IMR-90 (cell line): ENCODE results near the gene NOTCH3. TPM values are rescaled to one million over a fixed set of nuclear protein-coding genes. Genes with fewer than 3 reads are reported as not detected.

Experiments used
- ATAC-seq: fragments of 200-7000 bp; cut with Tn5 transposase; 2 replicates; pipeline ENCODE4 v1.9.1; 2020; ENCODE audit warnings: low read depth, mild to moderate bottlenecking, moderate library complexity
- BruUV-seq: library from RNA; stranded (reverse); fragments of 400-500 nt; replicated peaks from 2 replicates; lab custom pipeline; 2021; lab: Mats Ljungman, UMichigan
- CTCF ChIA-PET: fragments of 300-600 bp; formaldehyde crosslinking; extraction: SDS; loops from one replicate; lab custom pipeline; 2021; ENCODE audit warnings: antibody characterized with exemption; lab: Yijun Ruan, JAX
- POLR2A ChIA-PET: fragments of 300-600 bp; sonication (Branson Sonifier 250); formaldehyde crosslinking; loops from one replicate; lab custom pipeline; 2022; ENCODE audit warnings: antibody characterized with exemption; ENCODE audit not compliant: unreplicated experiment; lab: Charles Lee
- DNase-seq: peaks from one replicate; pipeline ENCODE4 v3.0.0; 2013
- H2AFZ ChIP-seq: replicated peaks from 2 replicates; pipeline ENCODE3; 2013; ENCODE audit warnings: low read length, mild to moderate bottlenecking; ENCODE audit not compliant: poor library complexity
- H2AK5ac ChIP-seq: 2 replicates; pipeline ENCODE4 v1.6.1; 2013; ENCODE audit warnings: low read depth, low read length, inconsistent platforms
- H2AK9ac ChIP-seq: replicated peaks from 2 replicates; pipeline ENCODE3; 2013; ENCODE audit warnings: mild to moderate bottlenecking, low read depth, low read length, moderate library complexity; ENCODE audit not compliant: poor library complexity
- H2BK120ac ChIP-seq: 2 replicates; pipeline ENCODE4 v1.6.1; 2013; ENCODE audit warnings: low read depth, low read length, inconsistent platforms
- H2BK15ac ChIP-seq: 3 replicates; pipeline ENCODE4 v1.6.1; 2013; ENCODE audit warnings: low read depth, low read length, inconsistent platforms
- H2BK20ac ChIP-seq: 2 replicates; pipeline ENCODE4 v1.6.1; 2013; ENCODE audit warnings: low read depth, mild to moderate bottlenecking, inconsistent platforms, low read length, moderate library complexity
- H2BK5ac ChIP-seq: 2 replicates; pipeline ENCODE4 v1.6.1; 2013; ENCODE audit warnings: mild to moderate bottlenecking, low read depth, low read length, inconsistent platforms; ENCODE audit not compliant: poor library complexity, severe bottlenecking
- H3K14ac ChIP-seq: replicated peaks from 2 replicates; pipeline ENCODE4 v1.6.1; 2013; ENCODE audit warnings: low read depth, low read length, inconsistent platforms
- H3K18ac ChIP-seq: 2 replicates; pipeline ENCODE4 v1.6.1; 2013; ENCODE audit warnings: low read depth, low read length, control low read depth
- H3K23ac ChIP-seq: 2 replicates; pipeline ENCODE4 v1.6.1; 2013; ENCODE audit warnings: low read depth, low read length, inconsistent platforms
- H3K27ac ChIP-seq: 2 replicates; pipeline ENCODE4 v1.5.1; 2013; ENCODE audit warnings: mild to moderate bottlenecking, control low read depth, low read length; ENCODE audit not compliant: insufficient read depth
- H3K27me3 ChIP-seq: 2 replicates; pipeline ENCODE4 v1.6.1; 2013; ENCODE audit warnings: low read length; ENCODE audit not compliant: control insufficient read depth, insufficient read depth
- H3K36me3 ChIP-seq: 2 replicates; pipeline ENCODE4 v1.6.1; 2013; ENCODE audit warnings: low read length, mixed read lengths; ENCODE audit not compliant: control insufficient read depth, insufficient read depth
- H3K4ac ChIP-seq: 2 replicates; pipeline ENCODE4 v1.6.1; 2013; ENCODE audit warnings: low read depth, low read length, inconsistent platforms
- H3K4me1 ChIP-seq: 2 replicates; pipeline ENCODE4 v1.6.1; 2013; ENCODE audit warnings: low read length, mixed read lengths; ENCODE audit not compliant: control insufficient read depth, insufficient read depth
- H3K4me2 ChIP-seq: 2 replicates; pipeline ENCODE4 v1.6.1; 2013; ENCODE audit warnings: low read depth, mild to moderate bottlenecking, control low read depth, low read length, moderate library complexity
- H3K4me3 ChIP-seq: 2 replicates; pipeline ENCODE4 v1.5.1; 2013; ENCODE audit warnings: low read depth, mild to moderate bottlenecking, control low read depth, low read length, moderate library complexity; ENCODE audit not compliant: insufficient read depth
- H3K56ac ChIP-seq: 2 replicates; pipeline ENCODE4 v1.6.1; 2013; ENCODE audit warnings: low read length, inconsistent platforms; ENCODE audit not compliant: insufficient read depth; ENCODE audit errors: extremely low read depth
- H3K79me1 ChIP-seq, 2 experiments: 2 replicates each; pipeline ENCODE4 v1.6.1; 2013; ENCODE audit warnings: low read length in 2 of 2, inconsistent platforms in 1 of 2, low read depth in 1 of 2
- H3K9ac ChIP-seq: 2 replicates; pipeline ENCODE4 v1.6.1; 2013; ENCODE audit warnings: low read depth, low read length, control low read depth
- H3K9me1 ChIP-seq: 2 replicates; pipeline ENCODE4 v1.6.1; 2013; ENCODE audit warnings: low read length, inconsistent platforms; ENCODE audit not compliant: insufficient read depth
- H3K9me3 ChIP-seq: 2 replicates; pipeline ENCODE4 v1.6.1; 2013; ENCODE audit warnings: low read length; ENCODE audit not compliant: control insufficient read depth, insufficient read depth
- H4K20me1 ChIP-seq: 2 replicates; pipeline ENCODE4 v1.6.1; 2013; ENCODE audit warnings: low read length, inconsistent platforms; ENCODE audit not compliant: insufficient read depth
- H4K5ac ChIP-seq: 2 replicates; pipeline ENCODE4 v1.6.1; 2013; ENCODE audit warnings: mild to moderate bottlenecking, low read depth, low read length, control low read depth
- H4K8ac ChIP-seq, 2 experiments: 2 replicates each; pipeline ENCODE4 v1.6.1; 2013; ENCODE audit warnings: low read depth in 2 of 2, low read length in 2 of 2, control low read depth in 1 of 2, inconsistent platforms in 1 of 2
- H4K91ac ChIP-seq: 2 replicates; pipeline ENCODE4 v1.6.1; 2013; ENCODE audit warnings: low read depth, low read length, inconsistent platforms; ENCODE audit not compliant: insufficient read depth
- BHLHE40 ChIP-seq: fragments of 150-350 bp; IDR thresholded peaks from 2 replicates; pipeline ENCODE4 v1.6.1; 2016; ENCODE audit warnings: mild to moderate bottlenecking, low read depth, low read length
- CEBPB ChIP-seq: IDR thresholded peaks from 2 replicates; pipeline ENCODE4 v1.6.1; 2012; ENCODE audit warnings: low read depth, low read length, improper control_type of control experiment
- CHD1 ChIP-seq: IDR thresholded peaks from 2 replicates; pipeline ENCODE4 v1.6.1; 2012; ENCODE audit warnings: low read depth, low read length, improper control_type of control experiment
- MAFK ChIP-seq: IDR thresholded peaks from 2 replicates; pipeline ENCODE4 v1.6.1; 2012; ENCODE audit warnings: low read depth, low read length, improper control_type of control experiment
- MAZ ChIP-seq: IDR thresholded peaks from 2 replicates; pipeline ENCODE4 v1.6.1; 2012; ENCODE audit warnings: low read depth, mild to moderate bottlenecking, low read length, improper control_type of control experiment, moderate library complexity, borderline replicate concordance
- NFE2L2 ChIP-seq: fragments of 150-350 bp; IDR thresholded peaks from 2 replicates; pipeline ENCODE4 v1.6.1; 2016; ENCODE audit warnings: low read depth, mild to moderate bottlenecking, low read length
- POLR2A ChIP-seq: IDR thresholded peaks from 2 replicates; pipeline ENCODE4 v1.6.1; 2012; ENCODE audit warnings: mild to moderate bottlenecking, low read depth, low read length
- RAD21 ChIP-seq: IDR thresholded peaks from 2 replicates; pipeline ENCODE4 v1.6.1; 2012; ENCODE audit warnings: low read length, improper control_type of control experiment
- RCOR1 ChIP-seq: IDR thresholded peaks from 2 replicates; pipeline ENCODE4 v1.6.1; 2012; ENCODE audit warnings: mild to moderate bottlenecking, low read length, improper control_type of control experiment; ENCODE audit not compliant: insufficient replicate concordance
- RFX5 ChIP-seq: IDR thresholded peaks from 2 replicates; pipeline ENCODE4 v1.8.0; 2012; ENCODE audit warnings: low read depth, mild to moderate bottlenecking, low read length, moderate library complexity
- SMC3 ChIP-seq: fragments of 150-350 bp; IDR thresholded peaks from 2 replicates; pipeline ENCODE4 v1.6.1; 2016; ENCODE audit warnings: low read depth, mild to moderate bottlenecking, antibody characterized with exemption, low read length, moderate library complexity
- WGBS, 2 experiments: methylation state at CpG; one replicate each; pipeline versions ENCODE4 v1.1.5 to v1.1.7; 2013; ENCODE audit warnings: missing lambda C conversion rate in 2 of 2; ENCODE audit not compliant: insufficient read length in 1 of 2; ENCODE audit errors: extremely low coverage in 2 of 2; 5-methylcytosine and 5-hydroxymethylcytosine counted together
- dilution Hi-C: fragments of 300-500 bp; cut with HindIII; formaldehyde crosslinking; loops from one replicate; pipeline ENCODE4 v1.14.3; 2018; ENCODE audit warnings: low sequenced_read_pairs; ENCODE audit not compliant: unreplicated experiment
- in situ Hi-C: fragments of 300-500 bp; cut with MboI; formaldehyde crosslinking; loops from 3 replicates; pipeline ENCODE4 v1.14.3; 2019; ENCODE audit warnings: low sequenced_read_pairs, inconsistent platforms, mixed read lengths
- intact Hi-C: fragments of 100-400 bp; cut with micrococcal nuclease; formaldehyde crosslinking; loops from 2 replicates; pipeline ENCODE4 v1.10.0; 2022
- polyA plus RNA-seq, 3 experiments: library from polyadenylated mRNA; depleted of rRNA; stranded (reverse); fragments of >200 nt; gene quantifications; 2 replicates each; pipeline ENCODE4 v1.2.3, GENCODE V29; 2012; ENCODE audit warnings: low replicate concordance in 1 of 3
- total RNA-seq: library from RNA; depleted of rRNA; stranded (reverse); fragments of >200 nt; gene quantifications from 2 replicates; pipeline ENCODE4 v1.2.3, GENCODE V29; 2012
- TF ChIP-seq, protein P1 (sequence below): conservative IDR thresholded peaks from 2 replicates; pipeline ENCODE4 v1.5.1; 2012; ENCODE audit warnings: mild to moderate bottlenecking, low read depth, low read length, improper control_type of control experiment

The NOTCH3 gene
- total and polyA plus RNA-seq, 2 of the 4 experiments (the other 2 are of a cell fraction): 5.9 to 25.1 TPM

DNA sequence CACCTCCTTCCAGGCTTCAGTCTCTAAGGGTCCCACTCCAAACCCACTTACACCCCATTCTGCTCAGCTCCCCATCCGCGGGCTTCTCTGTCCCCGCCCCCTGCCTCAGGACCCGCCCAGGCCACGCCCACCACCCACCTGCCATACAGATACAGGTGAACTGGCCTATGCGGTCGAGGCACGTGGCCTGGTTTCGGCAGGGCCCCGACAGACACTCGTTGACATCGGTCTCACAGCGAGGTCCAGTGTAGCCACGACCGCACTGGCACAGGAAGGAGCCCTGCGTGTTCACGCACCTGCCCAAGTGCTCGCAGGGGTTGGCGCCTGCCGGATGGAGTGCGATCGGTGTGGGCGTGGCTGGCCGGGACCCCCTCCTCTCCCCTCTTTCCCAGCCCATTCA is 11.9 kb downstream of the NOTCH3 start:
- H3K9me3 ChIP-seq: no peaks in the 10 kb centered on the region
- 94% methylated on average over 13 of the region's 24 CpGs; no CpG with 5 or more reads in 1 of the 2 experiments for WGBS, 2 experiments
- TF ChIP-seq MAZ (no peak), CHD1 (no peak), POLR2A (no peak), BHLHE40 (no peak), RFX5 (no peak), RCOR1 (no peak), SMC3 (no peak), MAFK (no peak), RAD21 (no peak), NFE2L2 (no peak), CEBPB (no peak)
- TF ChIP-seq, protein P1, sequence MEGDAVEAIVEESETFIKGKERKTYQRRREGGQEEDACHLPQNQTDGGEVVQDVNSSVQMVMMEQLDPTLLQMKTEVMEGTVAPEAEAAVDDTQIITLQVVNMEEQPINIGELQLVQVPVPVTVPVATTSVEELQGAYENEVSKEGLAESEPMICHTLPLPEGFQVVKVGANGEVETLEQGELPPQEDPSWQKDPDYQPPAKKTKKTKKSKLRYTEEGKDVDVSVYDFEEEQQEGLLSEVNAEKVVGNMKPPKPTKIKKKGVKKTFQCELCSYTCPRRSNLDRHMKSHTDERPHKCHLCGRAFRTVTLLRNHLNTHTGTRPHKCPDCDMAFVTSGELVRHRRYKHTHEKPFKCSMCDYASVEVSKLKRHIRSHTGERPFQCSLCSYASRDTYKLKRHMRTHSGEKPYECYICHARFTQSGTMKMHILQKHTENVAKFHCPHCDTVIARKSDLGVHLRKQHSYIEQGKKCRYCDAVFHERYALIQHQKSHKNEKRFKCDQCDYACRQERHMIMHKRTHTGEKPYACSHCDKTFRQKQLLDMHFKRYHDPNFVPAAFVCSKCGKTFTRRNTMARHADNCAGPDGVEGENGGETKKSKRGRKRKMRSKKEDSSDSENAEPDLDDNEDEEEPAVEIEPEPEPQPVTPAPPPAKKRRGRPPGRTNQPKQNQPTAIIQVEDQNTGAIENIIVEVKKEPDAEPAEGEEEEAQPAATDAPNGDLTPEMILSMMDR: no peak
- H2BK20ac ChIP-seq: no peak overlapping the region
- H4K91ac ChIP-seq: no peak overlapping the region
- no peak overlapping the region for H2AK9ac ChIP-seq
- H3K4me3 ChIP-seq: no peak overlapping the region
- no peak overlapping the region for H3K56ac ChIP-seq
- no peak overlapping the region for H2BK15ac ChIP-seq
- no peak overlapping the region for H3K4ac ChIP-seq
- peak overlapping the region; percentile 32 for H2AFZ ChIP-seq
- H2AK5ac ChIP-seq: no peak overlapping the region; the same call in 1 of the 2 replicates
- no TSS peak for BruUV-seq
- H3K27me3 ChIP-seq: no peaks in the 10 kb centered on the region
- H3K4me1 ChIP-seq: no peaks in the 10 kb centered on the region
- in situ Hi-C loops: no loop called here
- H4K20me1 ChIP-seq: peaks cover 7% of the 10 kb centered on the region
- peaks cover 59% of the 10 kb centered on the region for H3K36me3 ChIP-seq
- H3K9me1 ChIP-seq: no peaks in the 10 kb centered on the region
- intact Hi-C loops: no loop called here
- H4K5ac ChIP-seq: no peak overlapping the region
- H4K8ac ChIP-seq: no peak overlapping the region
- H2BK5ac ChIP-seq: no peak overlapping the region
- DNase-seq (no peak), ATAC-seq (no peak)
- H3K23ac ChIP-seq: no peak overlapping the region
- H3K9ac ChIP-seq: no peak overlapping the region
- no peak overlapping the region for H2BK120ac ChIP-seq
- H3K14ac ChIP-seq: no peak overlapping the region
- CTCF ChIA-PET: no interaction called here
- H3K79me1 ChIP-seq: peaks cover 4 to 14% of the 10 kb centered on the region in 2 experiments; a peak in 3 of 4 replicates
- H3K4me2 ChIP-seq: no peak overlapping the region
- dilution Hi-C loops: no loop called here
- no peak overlapping the region for H3K18ac ChIP-seq
- no peak overlapping the region for H3K27ac ChIP-seq
- POLR2A ChIA-PET: no interaction called here
